ENCODE measurements around the gene DGUOK.
"Not testable (repeated sequence)": the region's sequence is repeated elsewhere in the genome, so short reads cannot be mapped to it uniquely, and the experiment has no call there.

DGUOK gene

DNA sequence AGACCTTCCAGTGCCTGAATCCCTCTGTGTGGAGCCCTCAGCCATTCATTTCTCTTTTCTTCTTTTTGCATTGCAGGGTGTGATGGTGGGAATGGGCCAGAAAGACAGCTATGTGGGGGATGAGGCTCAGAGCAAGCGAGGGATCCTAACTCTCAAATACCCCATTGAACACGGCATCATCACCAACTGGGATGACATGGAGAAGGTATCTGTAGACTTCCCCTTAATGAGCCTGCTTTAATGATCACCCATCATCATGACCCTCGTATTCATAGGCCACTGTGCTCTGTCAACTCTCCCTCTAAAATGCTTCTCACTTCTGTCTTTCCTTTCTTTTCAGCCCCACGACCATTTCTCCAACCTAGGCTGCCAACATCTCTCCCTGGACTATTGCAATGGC, 24.4 kb upstream of the DGUOK start:
- DNase-seq: no peak

DNA sequence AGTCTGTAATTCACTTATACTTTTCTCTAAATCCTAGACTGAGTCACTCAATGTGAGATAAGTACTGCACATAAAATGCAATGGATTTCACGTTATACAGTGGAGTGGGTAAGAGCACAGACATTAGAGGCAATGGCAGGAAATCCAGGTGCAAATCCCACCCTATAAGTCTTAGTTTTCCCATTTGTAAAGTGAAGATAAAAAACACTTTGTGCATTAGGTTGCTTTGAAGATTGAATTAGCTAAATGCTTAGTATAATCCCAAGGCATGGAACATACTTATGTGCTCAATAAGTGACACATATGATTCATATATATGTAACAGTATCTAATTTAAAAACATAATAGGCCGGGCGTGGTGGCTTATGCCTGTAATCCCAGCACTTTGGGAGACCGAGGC, 23.4 kb upstream of the DGUOK start:
- no peak for DNase-seq

DNA sequence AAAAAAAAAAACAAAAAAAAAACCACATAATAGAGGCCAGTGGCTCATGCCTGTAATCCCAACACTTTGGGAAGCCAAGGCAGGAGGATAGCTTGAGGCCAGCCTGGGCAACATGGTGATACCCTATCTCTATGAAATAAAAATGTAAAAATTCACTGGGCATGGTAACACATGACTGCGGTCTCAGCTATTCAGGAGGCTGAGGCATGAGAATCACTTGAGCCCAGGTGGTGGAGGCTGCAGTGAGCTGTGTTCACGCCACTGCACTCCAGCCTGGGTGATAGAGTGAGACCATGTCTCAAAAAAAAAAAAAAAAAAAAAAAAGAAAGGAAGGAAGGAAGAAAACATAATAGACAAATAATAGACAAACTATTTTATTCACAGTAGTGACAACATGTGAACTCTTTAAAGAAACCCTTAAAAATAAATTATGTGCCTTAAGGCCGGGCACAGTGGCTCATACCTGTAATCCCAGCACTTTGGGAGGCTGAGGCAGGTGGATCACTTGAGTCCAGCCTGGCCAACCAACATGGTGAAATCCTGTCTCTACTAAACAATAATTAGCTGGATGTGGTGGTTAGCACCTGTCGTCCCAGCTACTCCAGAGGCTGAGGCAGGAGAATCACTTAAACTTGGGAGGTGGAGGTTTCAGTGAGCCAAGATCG, 22.6 kb upstream of the DGUOK start:
- not testable (repeated sequence) for DNase-seq

DNA sequence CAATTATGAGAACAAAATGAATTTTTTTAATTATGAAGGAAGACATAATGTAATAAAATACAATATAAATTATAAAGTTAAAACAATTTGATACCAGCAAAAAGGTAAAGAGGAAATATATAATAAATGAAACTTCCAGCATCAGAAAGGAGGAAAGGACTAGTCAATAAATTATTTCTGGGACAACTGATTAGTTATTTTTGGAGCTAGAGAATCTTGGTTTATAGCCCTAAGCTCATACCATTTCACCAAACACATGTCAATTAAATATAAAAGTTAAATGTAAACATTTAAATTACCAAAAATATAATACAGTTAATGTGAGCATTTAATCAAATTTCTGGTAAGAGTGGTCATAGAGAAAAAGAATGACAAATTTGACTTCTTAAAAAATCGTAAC, 21.7 kb upstream of the DGUOK start:
- no peak for DNase-seq

DNA sequence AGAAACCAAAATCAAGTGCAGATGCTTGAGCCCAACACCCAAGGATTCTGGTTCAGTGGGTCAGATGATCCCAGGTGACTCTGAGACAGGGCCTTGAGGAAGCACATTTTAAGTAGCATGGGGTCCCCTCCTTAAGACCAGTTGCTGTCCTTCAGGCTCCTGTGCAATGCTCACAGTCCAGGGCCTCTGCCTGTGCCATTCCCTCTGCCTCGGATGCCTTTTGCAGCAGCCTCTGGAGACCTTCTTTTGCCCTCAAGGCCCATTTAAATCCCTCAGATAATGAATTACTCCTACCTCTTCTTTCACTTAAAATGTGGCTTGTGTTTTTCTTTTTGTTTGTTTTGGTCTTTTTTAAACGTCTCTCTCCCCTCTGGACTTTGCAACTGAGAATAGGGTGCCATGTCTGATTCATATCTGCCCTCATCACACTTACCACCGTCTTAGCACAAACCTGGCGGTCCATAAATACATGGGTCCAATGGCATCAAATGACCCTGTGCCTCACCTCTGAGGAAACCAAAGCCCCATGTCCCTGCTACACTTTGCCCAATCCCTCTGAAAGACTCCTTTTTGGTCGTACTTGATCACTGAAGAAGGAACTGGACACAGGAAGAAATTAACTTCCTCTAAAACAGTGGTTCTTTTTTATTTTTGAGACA, 19.7 kb upstream of the DGUOK start:
- DNase-seq: no peak

DNA sequence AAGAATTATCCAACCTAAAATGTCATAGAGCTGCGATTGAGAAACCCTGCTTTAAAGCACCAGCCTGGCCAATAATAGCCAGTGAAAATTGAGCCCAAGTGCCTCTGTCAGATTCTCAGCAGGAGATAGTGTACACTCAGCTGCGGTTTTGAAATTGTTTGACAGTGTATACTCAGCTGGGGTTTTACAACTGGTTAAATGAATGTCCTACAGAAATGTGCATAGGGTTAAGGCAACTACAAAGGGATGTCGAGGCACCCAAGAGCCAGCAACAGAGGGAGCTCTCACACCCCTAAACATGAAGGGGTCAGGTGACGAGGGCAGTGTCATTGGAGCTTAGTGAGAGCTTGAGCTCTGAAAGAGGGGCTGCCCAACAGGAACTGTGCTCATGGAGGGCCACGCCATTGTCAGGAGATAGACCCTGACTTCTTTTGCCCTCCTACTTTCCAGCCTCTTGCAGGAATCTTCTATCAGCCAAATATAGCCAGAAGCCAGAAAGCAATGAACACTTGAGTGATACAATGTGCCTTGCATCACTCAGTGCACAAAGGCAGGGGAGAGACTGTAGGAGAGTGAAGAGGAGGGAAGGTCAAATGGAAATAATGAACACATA, 18.7 kb upstream of the DGUOK start:
- peak; percentile 17 for DNase-seq

DNA sequence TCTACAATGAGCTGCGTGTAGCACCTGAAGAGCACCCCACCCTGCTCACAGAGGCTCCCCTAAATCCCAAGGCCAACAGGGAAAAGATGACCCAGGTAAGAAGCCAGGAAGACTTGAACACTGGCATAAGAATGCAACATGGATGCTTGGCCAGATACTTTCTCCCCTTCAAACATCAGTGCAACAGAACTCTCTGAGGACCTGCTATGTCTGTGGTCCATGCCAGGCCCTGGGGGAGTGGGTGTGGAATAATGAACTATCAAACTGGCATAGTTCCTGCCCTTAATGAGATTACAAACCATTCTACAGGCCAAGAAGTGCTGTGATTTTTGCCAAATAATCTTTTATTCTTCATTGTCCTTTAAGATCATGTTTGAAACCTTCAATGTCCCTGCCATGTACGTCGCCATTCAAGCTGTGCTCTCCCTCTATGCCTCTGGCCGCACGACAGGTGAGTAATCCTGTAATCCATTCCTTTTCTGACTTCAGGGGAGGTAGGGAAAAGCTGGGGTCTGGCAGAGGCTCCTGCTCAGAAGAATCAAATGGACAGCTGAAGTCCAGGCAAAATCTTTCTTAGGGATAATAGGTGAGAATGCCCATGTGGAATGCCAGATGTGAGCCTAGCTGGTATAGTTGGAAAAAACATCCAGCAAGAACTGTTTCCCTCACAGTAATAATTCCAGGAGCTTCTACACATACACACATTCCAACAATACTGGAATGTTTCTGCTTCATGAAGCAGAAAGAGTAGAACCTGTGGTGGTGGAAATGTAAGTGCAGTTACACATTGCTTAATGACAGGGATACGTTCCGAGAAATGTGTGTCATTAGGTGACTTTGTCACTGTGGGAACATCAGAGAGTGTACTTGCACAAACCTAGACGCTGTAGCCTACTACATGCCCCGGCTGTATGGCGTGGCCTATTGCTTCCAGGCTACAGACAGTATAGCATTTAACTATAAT, 17.7 kb upstream of the DGUOK start:
- no peak for DNase-seq

DNA sequence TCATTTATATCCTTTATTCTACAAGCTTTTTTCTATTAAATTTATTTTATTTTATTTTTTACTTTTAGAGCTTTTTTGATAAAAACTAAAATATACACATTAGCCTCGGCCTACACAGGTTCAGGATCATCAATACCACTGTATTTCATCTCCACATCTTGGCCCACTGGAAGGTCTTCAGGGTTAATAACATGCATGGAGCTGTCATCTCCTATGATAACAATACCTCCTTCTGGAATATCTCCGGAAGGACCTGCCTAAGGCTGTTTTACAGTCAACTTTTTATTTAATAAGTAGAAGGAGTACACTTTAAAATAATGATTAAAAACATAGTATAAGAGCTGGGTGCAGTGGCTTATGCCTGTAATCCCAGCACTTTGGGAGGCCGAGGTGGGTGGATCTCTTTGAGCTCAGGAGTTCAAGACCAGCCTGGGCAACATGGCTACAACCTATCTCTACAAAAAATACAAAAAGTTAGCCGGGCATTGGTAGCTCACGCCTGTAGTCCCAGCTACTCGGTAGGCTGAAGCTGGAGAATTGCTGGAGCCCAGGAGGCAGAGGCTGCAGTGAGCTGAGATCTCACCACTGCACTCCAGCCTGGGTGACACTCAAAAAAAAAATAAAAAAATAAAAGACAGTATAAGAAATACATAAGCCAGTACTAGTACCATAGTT, 15.7 kb upstream of the DGUOK start:
- no peak for DNase-seq

DNA sequence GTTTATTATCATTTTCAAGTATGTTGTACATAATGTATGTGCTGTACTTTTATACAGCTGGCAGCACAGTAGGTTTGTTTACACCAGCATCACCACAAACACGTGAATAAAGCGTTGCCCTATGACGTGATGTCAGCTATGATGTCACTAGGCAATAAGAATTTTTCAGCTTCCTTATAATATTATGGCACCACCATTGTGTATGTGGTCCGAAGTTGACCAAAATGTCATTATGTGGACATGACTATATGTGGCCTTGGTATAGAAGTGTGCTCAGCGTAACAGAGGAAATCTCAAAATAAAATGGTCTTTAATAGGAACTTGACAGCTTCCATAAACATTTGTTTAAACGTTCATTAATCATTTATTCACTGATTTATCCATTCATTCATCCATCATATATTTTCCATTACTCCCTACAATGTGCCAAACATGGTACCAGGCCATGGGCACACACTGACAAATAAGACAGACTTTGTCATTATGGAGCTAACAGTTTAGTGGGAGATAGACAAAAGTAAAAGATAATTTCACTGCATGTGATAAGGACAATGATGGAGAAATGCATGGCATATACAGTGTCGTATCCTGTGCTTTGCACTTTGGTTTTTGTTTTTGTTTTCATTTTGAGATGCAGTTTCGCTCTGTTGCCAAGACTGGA, 15.0 kb upstream of the DGUOK start:
- no peak for DNase-seq

DNA sequence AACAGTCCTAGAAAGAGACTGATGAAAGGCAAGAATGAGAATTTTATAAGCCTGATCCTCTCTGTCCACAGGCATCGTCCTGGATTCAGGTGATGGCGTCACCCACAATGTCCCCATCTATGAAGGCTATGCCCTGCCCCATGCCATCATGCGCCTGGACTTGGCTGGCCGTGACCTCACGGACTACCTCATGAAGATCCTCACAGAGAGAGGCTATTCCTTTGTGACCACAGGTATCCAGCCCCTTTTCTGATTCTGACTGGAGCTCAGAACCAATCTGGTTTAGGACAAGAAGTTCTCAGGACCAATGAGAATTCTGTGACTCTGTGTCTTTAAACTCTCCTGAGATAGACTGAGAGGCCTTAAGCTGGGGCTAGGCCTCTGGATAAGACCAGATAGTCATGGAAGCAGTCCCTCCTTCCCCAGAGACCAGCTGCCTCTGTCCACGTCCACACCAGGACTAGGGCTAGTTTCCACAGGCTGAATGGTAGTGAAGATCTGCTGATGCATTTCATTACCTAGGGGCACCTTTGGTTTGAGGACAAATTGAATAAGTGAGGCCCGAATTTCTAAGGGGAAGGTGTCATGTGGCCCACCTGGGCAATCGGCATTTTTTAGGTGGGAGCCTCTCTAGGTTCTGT, 13.1 kb upstream of the DGUOK start:
- DNase-seq: no peak

DNA sequence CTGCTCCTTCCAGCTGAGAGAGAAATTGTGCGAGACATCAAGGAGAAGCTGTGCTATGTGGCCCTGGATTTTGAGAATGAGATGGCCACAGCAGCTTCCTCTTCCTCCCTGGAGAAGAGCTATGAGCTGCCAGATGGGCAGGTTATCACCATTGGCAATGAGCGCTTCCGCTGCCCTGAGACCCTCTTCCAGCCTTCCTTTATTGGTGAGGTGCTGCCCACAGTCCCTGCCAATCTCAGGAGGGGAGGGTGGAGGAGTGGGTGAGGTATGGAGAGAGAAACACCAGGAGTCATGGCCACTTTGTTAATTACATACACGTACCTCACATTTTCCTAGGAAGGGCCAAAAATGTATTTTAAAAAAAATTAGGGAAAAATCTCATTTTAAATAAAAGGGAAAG, 12.0 kb upstream of the DGUOK start:
- DNase-seq: no peak

DNA sequence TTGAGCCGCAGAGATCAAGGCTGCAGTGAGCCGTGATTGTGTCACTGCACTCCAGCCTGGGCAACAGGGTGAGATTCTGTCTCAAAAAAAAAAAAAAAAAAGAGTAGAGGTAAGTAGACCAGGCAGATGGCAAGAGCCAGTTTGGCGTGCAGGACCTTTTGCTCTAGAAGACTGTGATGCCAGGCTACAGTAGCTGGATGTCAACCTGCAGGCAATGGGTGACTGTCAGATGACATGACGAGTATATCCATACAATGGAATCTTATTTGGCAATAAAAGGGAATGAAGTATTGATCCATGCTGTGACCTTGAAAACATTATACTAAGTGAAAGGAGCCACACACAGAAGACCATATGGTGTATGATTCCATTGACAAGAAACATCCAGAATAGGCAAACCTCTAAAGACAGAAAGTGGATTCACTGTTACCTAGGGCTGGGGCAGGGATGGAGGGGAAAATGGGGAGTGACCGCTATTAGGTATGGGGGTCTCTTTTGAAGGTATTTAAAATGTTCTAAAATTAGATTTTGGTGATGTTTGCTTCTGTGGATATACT, 11.2 kb upstream of the DGUOK start:
- no peak for DNase-seq

DNA sequence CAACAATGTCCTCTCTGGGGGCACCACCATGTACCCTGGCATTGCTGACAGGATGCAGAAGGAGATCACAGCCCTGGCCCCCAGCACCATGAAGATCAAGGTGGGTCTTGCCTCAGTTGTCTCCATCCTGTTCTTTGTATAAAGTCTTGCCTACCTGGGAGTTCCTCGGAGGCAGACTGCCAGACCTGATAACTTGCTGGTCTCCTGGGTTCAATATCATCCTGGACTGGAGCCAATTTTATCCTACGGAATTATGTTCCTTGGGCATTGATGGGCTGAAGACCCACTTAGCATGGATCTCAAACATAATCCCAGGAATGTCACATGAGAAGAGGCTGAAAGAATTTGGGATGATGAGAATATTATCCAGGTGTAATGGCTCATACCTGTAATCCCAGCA, 10.0 kb upstream of the DGUOK start:
- DNase-seq: no peak

DNA sequence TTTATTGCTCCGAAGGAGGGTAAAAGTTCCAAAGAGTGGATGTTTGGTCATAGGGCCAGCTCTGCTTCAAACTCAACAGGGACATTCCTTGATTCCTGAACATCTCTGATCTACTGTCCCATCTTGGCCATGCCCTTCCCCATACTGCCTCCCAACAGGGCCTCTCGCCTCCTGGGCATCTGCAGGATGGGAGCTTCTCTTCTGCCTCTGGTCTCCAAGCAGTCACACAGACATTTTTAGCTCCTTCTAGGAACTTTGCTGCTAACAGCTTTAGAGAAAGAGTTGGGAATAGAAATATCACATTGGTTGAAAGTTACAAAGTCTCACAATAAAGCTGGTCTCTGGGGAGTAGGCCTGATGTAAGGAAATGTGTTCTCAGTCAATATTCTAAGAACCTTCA, 9.4 kb upstream of the DGUOK start:
- no peak for DNase-seq

DNA sequence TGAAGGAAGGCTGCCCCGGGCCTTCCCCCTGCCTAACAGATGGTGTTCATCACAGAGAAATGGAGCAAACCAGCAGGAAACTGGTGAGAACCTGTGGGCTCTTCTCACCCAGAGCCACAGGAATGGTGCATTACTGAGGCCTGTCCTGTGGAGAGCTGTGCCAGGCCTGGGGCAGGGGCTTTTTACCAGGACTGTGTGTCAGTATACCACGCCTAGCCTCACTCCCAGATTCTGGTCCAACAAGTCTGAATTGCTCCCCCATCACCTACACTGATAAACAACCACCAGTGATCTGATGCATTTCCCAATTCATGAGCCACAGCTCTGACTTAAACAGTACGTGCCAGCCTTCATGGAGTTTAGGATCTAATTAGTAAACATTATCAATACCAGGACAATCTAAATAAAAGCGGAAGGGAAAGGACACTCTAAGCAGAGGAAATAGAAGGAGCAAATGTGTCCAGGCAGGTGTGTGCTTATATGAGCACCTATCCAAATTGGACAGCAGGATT, 8.9 kb upstream of the DGUOK start:
- DNase-seq: no peak

DNA sequence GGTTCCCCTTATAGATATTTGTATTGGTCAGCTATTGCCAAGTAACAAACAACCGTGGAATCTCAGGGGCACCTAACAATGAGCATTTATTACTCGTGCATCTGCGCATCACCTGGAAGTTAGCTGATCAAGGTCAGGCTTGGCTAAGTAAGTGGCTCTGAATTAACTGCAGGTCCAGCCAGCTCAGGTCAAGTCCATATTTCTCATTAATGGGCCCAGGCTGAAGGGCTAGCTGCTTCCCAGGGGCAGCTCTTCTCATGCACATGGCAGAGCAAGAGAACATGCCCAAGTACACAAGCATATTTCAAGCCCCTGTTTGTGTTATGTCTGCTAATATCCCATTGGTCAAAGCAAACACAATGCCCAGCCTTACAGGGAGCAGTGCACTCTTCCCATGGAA, 7.8 kb upstream of the DGUOK start:
- DNase-seq: no peak

DNA sequence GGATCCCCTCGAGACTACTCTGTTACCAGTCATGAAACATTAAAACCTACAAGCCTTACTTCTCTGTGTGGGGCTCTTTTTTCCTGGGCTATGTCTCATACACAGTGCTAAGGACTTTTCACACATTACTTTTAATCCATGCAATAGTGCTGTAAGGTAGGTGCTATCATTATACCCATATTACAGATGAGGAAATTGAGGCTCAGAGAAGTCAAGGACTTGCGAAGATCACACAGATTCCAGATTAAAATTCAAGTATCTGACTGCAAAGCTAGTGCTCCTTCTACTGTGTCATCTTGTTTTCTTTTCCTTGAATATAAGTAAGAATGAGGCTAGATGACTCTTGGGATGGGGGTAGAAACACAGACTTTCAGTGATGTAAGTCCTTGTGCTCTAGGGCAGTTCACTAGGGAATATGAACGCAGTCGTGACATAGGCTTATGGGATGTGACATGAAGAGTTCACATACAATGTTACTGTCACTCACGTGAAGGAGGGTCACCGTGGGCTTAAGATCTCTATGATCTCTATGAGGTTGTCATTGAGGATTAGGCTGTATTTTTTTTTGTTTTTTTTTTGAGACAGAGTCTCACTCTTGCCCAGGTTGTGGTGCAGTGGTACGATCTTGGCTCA, 7.0 kb upstream of the DGUOK start:
- DNase-seq: no peak

DNA sequence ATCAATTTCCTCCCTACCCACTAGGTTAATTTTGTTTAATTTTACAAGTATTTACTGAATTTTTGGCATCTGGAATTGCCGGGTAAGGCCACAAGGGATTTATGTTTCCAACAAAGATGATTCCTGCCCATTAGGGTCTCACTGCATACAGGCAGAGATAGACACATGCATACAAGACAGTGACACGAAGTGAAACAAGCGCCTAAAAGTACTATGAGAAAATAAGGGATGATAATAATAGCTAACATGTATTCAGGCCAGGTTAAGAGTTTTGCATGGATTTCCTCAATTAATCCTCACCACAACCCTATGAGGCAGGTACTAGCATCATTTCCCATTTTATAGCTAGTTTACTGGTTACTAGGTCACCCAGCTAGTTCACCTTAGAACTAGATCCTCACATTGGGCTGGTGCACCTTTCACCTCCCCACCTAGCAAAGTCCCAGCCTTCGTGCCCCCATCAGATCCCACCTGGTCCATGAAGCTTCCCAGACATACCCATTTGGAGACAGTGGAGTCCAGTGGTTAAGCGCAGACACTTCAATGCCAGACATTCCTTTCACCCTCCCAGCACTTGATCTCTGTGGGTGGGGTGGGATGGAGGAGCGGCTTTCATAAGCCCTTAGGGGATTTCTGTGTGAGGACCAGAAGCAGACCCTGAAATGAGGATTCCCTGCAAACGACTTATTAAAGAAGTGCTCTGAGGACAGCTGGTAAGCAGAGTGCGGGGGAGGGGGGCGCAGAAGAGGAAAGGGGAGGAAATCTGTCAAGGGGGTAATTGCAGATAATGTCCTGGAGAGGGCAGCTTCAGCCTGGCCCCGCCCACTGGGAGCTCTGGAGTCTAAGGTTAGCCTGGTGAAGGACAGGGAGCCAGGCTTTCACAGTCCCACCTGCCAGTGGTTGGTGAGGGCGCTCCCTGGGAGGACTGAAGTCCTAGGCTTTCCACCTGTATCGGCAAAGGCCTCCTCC, 5.8 kb upstream of the DGUOK start:
- no peak for DNase-seq

DNA sequence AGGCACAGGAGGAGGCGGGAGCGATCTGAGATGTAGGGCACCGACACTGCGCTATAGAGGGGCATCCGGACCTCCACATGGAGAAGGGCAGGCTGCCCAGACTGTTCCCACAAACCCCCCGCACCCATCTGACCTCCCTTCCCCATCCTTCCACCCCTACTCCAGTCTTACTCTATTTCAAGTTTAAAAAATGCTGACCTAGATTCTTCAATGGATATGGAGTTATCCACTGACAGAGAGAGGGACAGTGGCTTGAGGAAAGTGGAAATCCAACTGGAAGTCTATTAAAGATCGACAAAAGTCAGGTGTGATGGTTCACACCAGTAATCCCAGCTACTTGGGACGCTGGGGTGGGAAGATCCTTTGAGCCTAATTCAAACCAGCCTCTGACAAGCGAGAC, 5.1 kb upstream of the DGUOK start:
- no peak for DNase-seq

All from GDM1 (cell line).